Kidney (tissue), 14 donors: ENCODE measurements around the gene CCDC24. TPM values are rescaled to one million over a fixed set of nuclear protein-coding genes. Genes with fewer than 3 reads are reported as not detected.

Experiments
- DNase-seq, 5 donors: peaks; one replicate each; pipeline ENCODE4 v3.0.0-alpha.2; 2013 to 2020
- FAIRE-seq: peaks from 2 replicates; lab custom pipeline; 2012; peaks lifted over from hg19 to GRCh38; lab: Jason Lieb, UNC
- H3K27ac ChIP-seq, 2 donors: one replicate each; pipeline ENCODE4 v1.7.0; 2013; ENCODE audit warnings: low read depth in 2 of 2, low read length in 2 of 2, inconsistent platforms in 1 of 2
- H3K27me3 ChIP-seq: one replicate; pipeline ENCODE4 v1.7.1; 2013; ENCODE audit warnings: low read length, inconsistent platforms; ENCODE audit not compliant: control insufficient read depth, insufficient read depth
- H3K36me3 ChIP-seq, 3 donors: one replicate each; pipeline versions ENCODE4 v1.7.0 to v1.7.1; 2013; ENCODE audit warnings: low read length in 3 of 3, control low read depth in 1 of 3, inconsistent platforms in 1 of 3; ENCODE audit not compliant: insufficient read depth in 3 of 3, control insufficient read depth in 2 of 3
- H3K4me1 ChIP-seq, 3 donors: one replicate each; pipeline versions ENCODE4 v1.7.0 to v1.7.1; 2013; ENCODE audit warnings: low read length in 3 of 3, inconsistent platforms in 1 of 3, low read depth in 1 of 3; ENCODE audit not compliant: control insufficient read depth in 2 of 3, insufficient read depth in 2 of 3
- H3K4me3 ChIP-seq, 3 donors: one replicate each; pipeline versions ENCODE4 v1.7.0 to v1.8.1; 2013; ENCODE audit warnings: low read length in 3 of 3, control low read depth in 1 of 3, inconsistent platforms in 1 of 3
- H3K9ac ChIP-seq, 3 donors: one replicate each; pipeline versions ENCODE4 v1.7.0 to v1.7.1; 2013; ENCODE audit warnings: low read length in 3 of 3, control low read depth in 1 of 3, inconsistent platforms in 1 of 3
- H3K9me3 ChIP-seq, 3 donors: one replicate each; pipeline versions ENCODE4 v1.7.0 to v1.7.1; 2013; ENCODE audit warnings: low read length in 3 of 3, control low read depth in 1 of 3, inconsistent platforms in 1 of 3; ENCODE audit not compliant: control insufficient read depth in 2 of 3, insufficient read depth in 1 of 3
- intact Hi-C: fragments of 100-400 bp; cut with DNase I; formaldehyde crosslinking; loops from one replicate; pipeline ENCODE4 v1.11.1; 2022
- polyA plus RNA-seq: library from polyadenylated mRNA; stranded (reverse); fragments of 350-450 nt; fragmentation: Illumina TruSeq; extraction: RNeasy Lipid Tissue Mini Kit (QIAGEN cat#74804); gene quantifications from one replicate; pipeline ENCODE4 v1.2.3, GENCODE V29; 2014; ENCODE audit warnings: low read depth, low replicate concordance; ENCODE audit not compliant: insufficient read depth
- total RNA-seq: library from RNA; stranded (reverse); fragmentation: NEBNext Ultra II Directional; extraction: Animal tissue kit (Norgen Biotek cat#: 25700); gene quantifications from one replicate; pipeline ENCODE4 v1.2.1, GENCODE V29; 2021
- TF ChIP-seq, protein P1 (sequence below): IDR thresholded peaks from 3 replicates; pipeline ENCODE4 v1.5.1; 2012; ENCODE audit warnings: mild to moderate bottlenecking, moderate library complexity, borderline replicate concordance; ENCODE audit not compliant: insufficient read depth; ENCODE audit errors: extremely low read depth
- donor health status: control.
- donor health status: control.
- donor health status: control.
- donor health status: control.
- donor health status: control.
- donor health status: DM: yes; HTN: yes; CAD: no.
- donor health status: Normal renal cell carcinoma (clear cell type).

CCDC24 gene
- total and polyA plus RNA-seq, 2 donors from 2014 or later, result 24.3 to 35.6 TPM

- H3K9ac ChIP-seq, result no peak overlapping the region
- FAIRE-seq (no peak), DNase-seq (no peak)
- H3K36me3 ChIP-seq, result no peaks in the 10 kb centered on the region
- intact Hi-C loops, result no loop called here
- H3K4me1 ChIP-seq, result peaks cover 0 to 21% (median 19%) of the 10 kb centered on the region in 3 donors
- TF ChIP-seq, protein P1, sequence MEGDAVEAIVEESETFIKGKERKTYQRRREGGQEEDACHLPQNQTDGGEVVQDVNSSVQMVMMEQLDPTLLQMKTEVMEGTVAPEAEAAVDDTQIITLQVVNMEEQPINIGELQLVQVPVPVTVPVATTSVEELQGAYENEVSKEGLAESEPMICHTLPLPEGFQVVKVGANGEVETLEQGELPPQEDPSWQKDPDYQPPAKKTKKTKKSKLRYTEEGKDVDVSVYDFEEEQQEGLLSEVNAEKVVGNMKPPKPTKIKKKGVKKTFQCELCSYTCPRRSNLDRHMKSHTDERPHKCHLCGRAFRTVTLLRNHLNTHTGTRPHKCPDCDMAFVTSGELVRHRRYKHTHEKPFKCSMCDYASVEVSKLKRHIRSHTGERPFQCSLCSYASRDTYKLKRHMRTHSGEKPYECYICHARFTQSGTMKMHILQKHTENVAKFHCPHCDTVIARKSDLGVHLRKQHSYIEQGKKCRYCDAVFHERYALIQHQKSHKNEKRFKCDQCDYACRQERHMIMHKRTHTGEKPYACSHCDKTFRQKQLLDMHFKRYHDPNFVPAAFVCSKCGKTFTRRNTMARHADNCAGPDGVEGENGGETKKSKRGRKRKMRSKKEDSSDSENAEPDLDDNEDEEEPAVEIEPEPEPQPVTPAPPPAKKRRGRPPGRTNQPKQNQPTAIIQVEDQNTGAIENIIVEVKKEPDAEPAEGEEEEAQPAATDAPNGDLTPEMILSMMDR, result no peak
- no peaks in the 10 kb centered on the region for H3K27me3 ChIP-seq
- H3K9me3 ChIP-seq, result no peaks in the 10 kb centered on the region
- peak overlapping the region in 1 of 2 donors; percentile 37 for H3K27ac ChIP-seq
- no peak overlapping the region for H3K4me3 ChIP-seq
Observed at GRCh38 chr1:44034976-44035716, 43.7 kb downstream of the CCDC24 start.

DNA sequence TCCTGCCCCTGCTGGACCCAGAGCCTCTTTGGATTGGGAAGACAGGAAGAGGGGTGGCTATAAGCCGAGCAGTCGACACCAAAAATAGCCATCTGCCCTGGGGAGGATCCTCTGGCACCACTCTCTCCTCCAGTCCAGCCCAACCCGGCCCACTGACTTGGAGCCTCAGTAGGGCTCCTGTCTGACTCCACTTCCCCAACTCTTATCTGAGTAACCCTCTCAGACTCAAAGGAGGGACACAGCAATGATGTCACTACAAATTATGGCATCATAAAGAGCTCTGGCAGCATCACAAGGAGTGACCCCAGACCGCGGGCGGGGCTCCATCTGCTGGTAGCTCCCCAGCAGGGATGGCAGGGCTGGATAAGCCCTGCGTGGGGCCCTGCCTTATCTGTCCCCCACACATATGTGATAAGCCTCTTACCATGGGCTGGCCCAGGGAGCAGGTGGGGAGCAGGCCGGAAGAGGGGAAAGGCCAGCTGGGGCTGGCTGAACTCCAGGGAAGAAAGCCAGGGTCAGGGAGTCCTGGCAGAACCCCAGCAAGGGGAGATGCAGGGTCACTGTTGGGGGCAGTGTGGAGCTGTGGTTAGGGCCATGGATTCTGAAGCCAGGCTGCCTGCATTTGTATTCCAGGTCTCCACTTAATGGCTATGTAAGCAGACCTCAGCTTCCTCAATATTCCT, 44.5 kb downstream of the CCDC24 start:
- DNase-seq, result peak in 1 of 5 donors; percentile 76
- no peak for FAIRE-seq
- no peaks in the 10 kb centered on the region for H3K36me3 ChIP-seq
- H3K4me3 ChIP-seq, result no peak overlapping the region
- peak overlapping the region in 1 of 2 donors; percentile 37 for H3K27ac ChIP-seq
- no peaks in the 10 kb centered on the region for H3K9me3 ChIP-seq
- peak overlapping the region in 1 of 3 donors; percentile 47 for H3K9ac ChIP-seq
- H3K4me1 ChIP-seq, result peaks cover 0 to 21% (median 19%) of the 10 kb centered on the region in 3 donors
- TF ChIP-seq, protein P1, result no peak
- no peaks in the 10 kb centered on the region for H3K27me3 ChIP-seq
- intact Hi-C loops, result no loop called here

GRCh38 chr1:44036409-44037139, 45.2 kb downstream of the CCDC24 start:
- intact Hi-C loops, result no loop called here
- H3K4me3 ChIP-seq, result no peak overlapping the region
- peak; percentile 35 for FAIRE-seq
- no peak overlapping the region for H3K27ac ChIP-seq
- H3K9ac ChIP-seq, result peak overlapping the region in 1 of 3 donors; percentile 47
- TF ChIP-seq, protein P1, result peak; percentile 87
- peak in 3 of 5 donors; percentile 66 to 81 (median 73) for DNase-seq
- H3K36me3 ChIP-seq, result no peaks in the 10 kb centered on the region
- H3K27me3 ChIP-seq, result no peaks in the 10 kb centered on the region
- H3K4me1 ChIP-seq, result peaks cover 0 to 20% (median 16%) of the 10 kb centered on the region in 3 donors
- H3K9me3 ChIP-seq, result no peaks in the 10 kb centered on the region
